Lower leg skin (tissue), 3 donors: ENCODE data around the gene CLDN6.

Source experiments
- CTCF ChIP-seq, 3 donors: fragments of 450-650 bp; IDR thresholded peaks; one replicate each; pipeline ENCODE4 v1.5.1; 2016; ENCODE audit warnings: antibody characterized with exemption in 3 of 3, mild to moderate bottlenecking in 3 of 3, moderate library complexity in 2 of 3
- POLR2A ChIP-seq, 2 donors: fragments of 450-650 bp; IDR thresholded peaks; one replicate each; pipeline ENCODE4 v1.6.1; 2016 to 2017; ENCODE audit warnings: antibody characterized with exemption in 2 of 2, mild to moderate bottlenecking in 1 of 2, moderate library complexity in 1 of 2

DNA sequence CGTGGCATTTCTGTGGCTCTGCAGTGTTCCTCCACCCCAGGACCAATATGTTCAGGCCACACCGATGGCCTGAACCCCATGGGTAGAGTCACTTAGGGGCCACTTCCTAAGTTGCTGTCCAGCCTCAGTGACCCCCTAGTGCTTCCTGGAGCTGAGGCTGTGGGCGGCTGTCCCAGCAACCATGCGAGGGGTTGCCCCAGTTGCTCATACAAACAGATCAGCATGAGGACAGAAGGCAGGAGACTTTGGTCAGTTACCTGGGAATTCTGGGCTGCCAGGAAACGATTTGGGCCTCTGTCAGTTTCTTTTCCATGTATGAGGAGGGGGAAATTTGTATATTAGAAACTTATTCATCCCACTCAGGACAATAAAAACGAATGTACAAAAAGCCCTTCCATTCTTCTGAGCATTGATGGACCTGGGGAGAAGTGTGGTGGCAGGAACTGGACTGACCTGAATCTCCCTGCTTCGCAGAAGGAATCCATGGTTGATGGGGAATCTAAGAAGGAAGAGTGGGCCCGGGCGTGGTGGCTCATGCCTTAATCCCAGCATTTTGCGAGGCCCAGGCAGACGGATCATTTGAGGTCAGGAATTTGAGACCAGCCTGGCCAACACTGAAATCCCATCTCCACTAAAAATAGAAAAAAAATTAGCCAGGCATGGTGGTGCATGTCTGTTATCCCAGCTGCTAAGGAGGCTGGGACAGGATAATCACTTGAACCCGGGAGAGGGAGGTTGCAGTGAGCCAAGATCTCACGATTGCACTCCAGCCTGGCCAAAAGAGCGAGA, 42.5 kb upstream of the CLDN6 start:
- TF ChIP-seq CTCF (IDR thresholded peaks at IDR 0.05) (no peak), POLR2A (IDR thresholded peaks at IDR 0.05) (no peak)
